ENCODE results near the gene TNPO3. TPM values are rescaled to one million over a fixed set of nuclear protein-coding genes. Genes with fewer than 3 reads are reported as not detected.
"Not testable (repeated sequence)": the region's sequence is repeated elsewhere in the genome, so short reads cannot be mapped to it uniquely, and the experiment has no call there.

The TNPO3 gene
- total RNA-seq, 2 experiments from 2014 or later, result 44.3 to 48.1 TPM

GRCh38 chr7:128946936-128947830 is 107.7 kb downstream of the TNPO3 start:
- no peak for DNase-seq
- no peaks in the 10 kb centered on the region for H3K4me1 Mint-ChIP-seq
- ChIA-PET POLR2A (no interaction called here), CTCF (interaction anchor here (1.0 to 2.2 kb wide), 4 partner anchors 14 to 64 kb away, joined by 3 to 6 read pairs (median 6); no protein-coding TSS in a partner anchor)
- H3K9me3 Mint-ChIP-seq, result no peaks in the 10 kb centered on the region
- no peak overlapping the region for H3K27ac Mint-ChIP-seq
- peaks cover 9% of the 10 kb centered on the region for H3K36me3 Mint-ChIP-seq (ENCODE audit: low read depth)
- H3K27me3 Mint-ChIP-seq, result peaks cover 1% of the 10 kb centered on the region
- no peak overlapping the region for H3K4me3 Mint-ChIP-seq

- ChIA-PET CTCF (interaction anchor here (0.6 to 1.1 kb wide), 3 partner anchors 13 to 161 kb away, joined by 3 to 5 read pairs (median 3); no protein-coding TSS in a partner anchor), POLR2A (no interaction called here)
- DNase-seq, result no peak
- H3K4me3 Mint-ChIP-seq, result no peak overlapping the region
- H3K27ac Mint-ChIP-seq, result no peak overlapping the region
- no peaks in the 10 kb centered on the region for H3K9me3 Mint-ChIP-seq
- H3K27me3 Mint-ChIP-seq, result peaks cover 1% of the 10 kb centered on the region
- peaks cover 8% of the 10 kb centered on the region for H3K4me1 Mint-ChIP-seq
- peaks cover 2% of the 10 kb centered on the region for H3K36me3 Mint-ChIP-seq (ENCODE audit: low read depth)
Observed at GRCh38 chr7:128945668-128946366, 109.1 kb downstream of the TNPO3 start.

- Mint-ChIP-seq H3K9me3 (no peaks in the 10 kb centered on the region), H3K36me3 (ENCODE audit: low read depth) (no peaks in the 10 kb centered on the region), H3K27me3 (peaks cover 1% of the 10 kb centered on the region), H3K4me1 (peaks cover 19% of the 10 kb centered on the region), H3K4me3 (no peak overlapping the region), H3K27ac (no peak overlapping the region)
- DNase-seq, result no peak
- ChIA-PET CTCF (interaction anchor here (0.6 to 0.8 kb wide), 2 partner anchors 9 to 817 kb away, joined by 3 to 4 read pairs; no protein-coding TSS in a partner anchor), POLR2A (no interaction called here)
Observed at GRCh38 chr7:128944487-128945236, 110.2 kb downstream of the TNPO3 start.

- peaks cover 27% of the 10 kb centered on the region for H3K4me1 Mint-ChIP-seq
- DNase-seq; H3K9me3 Mint-ChIP-seq; H3K4me3 Mint-ChIP-seq; H3K27me3 Mint-ChIP-seq; H3K36me3 Mint-ChIP-seq (ENCODE audit: low read depth); H3K27ac Mint-ChIP-seq: not testable (repeated sequence)
- POLR2A ChIA-PET, result interaction anchor here (0.7 kb wide), 1 partner anchor 27 kb away, joined by 3 read pairs; no protein-coding TSS in a partner anchor
- CTCF ChIA-PET, result interaction anchor here (0.6 to 1.1 kb wide), 3 partner anchors 14 to 1083 kb away, joined by 3 to 5 read pairs (median 4); no protein-coding TSS in a partner anchor
Observed at GRCh38 chr7:128943251-128943650, 111.7 kb downstream of the TNPO3 start.

GRCh38 chr7:128941946-128942526 is 112.9 kb downstream of the TNPO3 start:
- Mint-ChIP-seq H3K4me3 (no peak overlapping the region), H3K36me3 (ENCODE audit: low read depth) (peaks cover 2% of the 10 kb centered on the region), H3K4me1 (peaks cover 32% of the 10 kb centered on the region), H3K27ac (no peak overlapping the region), H3K9me3 (no peaks in the 10 kb centered on the region), H3K27me3 (peaks cover 12% of the 10 kb centered on the region)
- ChIA-PET CTCF (interaction anchor here (1.4 to 2.3 kb wide), 2 partner anchors 9 to 12 kb away, joined by 4 to 9 read pairs; no protein-coding TSS in a partner anchor), POLR2A (interaction anchor here (0.6 kb wide), 1 partner anchor 127 kb away, joined by 4 read pairs; no protein-coding TSS in a partner anchor)
- no peak for DNase-seq

GRCh38 chr7:128941323-128941890 is 113.5 kb downstream of the TNPO3 start:
- H3K4me1 Mint-ChIP-seq, result peaks cover 34% of the 10 kb centered on the region
- peak overlapping the region; percentile 83 for H3K27ac Mint-ChIP-seq
- peaks cover 2% of the 10 kb centered on the region for H3K36me3 Mint-ChIP-seq (ENCODE audit: low read depth)
- CTCF ChIA-PET, result interaction anchor here (0.5 to 2.3 kb wide), 4 partner anchors 10 to 112 kb away, joined by 3 to 9 read pairs (median 4); partner anchors contain the start of gene ATP6V1F
- peak overlapping the region; percentile 55 for H3K4me3 Mint-ChIP-seq
- no peaks in the 10 kb centered on the region for H3K9me3 Mint-ChIP-seq
- H3K27me3 Mint-ChIP-seq, result peaks cover 16% of the 10 kb centered on the region
- POLR2A ChIA-PET, result no interaction called here
- DNase-seq, result no peak

GRCh38 chr7:128940494-128941322 is 114.2 kb downstream of the TNPO3 start:
- CTCF ChIA-PET, result interaction anchor here (0.5 to 2.3 kb wide), 7 partner anchors 11 to 465 kb away, joined by 3 to 9 read pairs (median 4); partner anchors contain the start of genes ATP6V1F and METTL2B
- H3K27me3 Mint-ChIP-seq, result peaks cover 17% of the 10 kb centered on the region
- peaks cover 34% of the 10 kb centered on the region for H3K4me1 Mint-ChIP-seq
- H3K4me3 Mint-ChIP-seq, result peak overlapping the region; percentile 55
- peaks cover 2% of the 10 kb centered on the region for H3K36me3 Mint-ChIP-seq (ENCODE audit: low read depth)
- POLR2A ChIA-PET, result no interaction called here
- no peaks in the 10 kb centered on the region for H3K9me3 Mint-ChIP-seq
- peak overlapping the region; percentile 83 for H3K27ac Mint-ChIP-seq
- peak; percentile 30 for DNase-seq

GRCh38 chr7:128939861-128940410 is 115.0 kb downstream of the TNPO3 start:
- POLR2A ChIA-PET, result interaction anchor here (0.6 kb wide), 1 partner anchor 285 kb away, joined by 3 read pairs; the partner anchor contains the start of gene AHCYL2
- peaks cover 22% of the 10 kb centered on the region for H3K27me3 Mint-ChIP-seq
- H3K4me3 Mint-ChIP-seq, result peak overlapping the region; percentile 55
- peak overlapping the region; percentile 83 for H3K27ac Mint-ChIP-seq
- CTCF ChIA-PET, result interaction anchor here (0.6 to 2.3 kb wide), 7 partner anchors 11 to 933 kb away, joined by 3 to 9 read pairs (median 3); partner anchors contain the start of gene METTL2B
- no peak for DNase-seq
- peaks cover 2% of the 10 kb centered on the region for H3K36me3 Mint-ChIP-seq (ENCODE audit: low read depth)
- H3K4me1 Mint-ChIP-seq, result peaks cover 34% of the 10 kb centered on the region
- no peaks in the 10 kb centered on the region for H3K9me3 Mint-ChIP-seq

GRCh38 chr7:128939075-128939860 is 115.6 kb downstream of the TNPO3 start:
- DNase-seq, result no peak
- Mint-ChIP-seq H3K4me1 (peaks cover 34% of the 10 kb centered on the region), H3K9me3 (no peaks in the 10 kb centered on the region), H3K27ac (peak overlapping the region; percentile 13), H3K27me3 (peaks cover 22% of the 10 kb centered on the region), H3K36me3 (ENCODE audit: low read depth) (peaks cover 2% of the 10 kb centered on the region), H3K4me3 (peak overlapping the region; percentile 48)
- POLR2A ChIA-PET, result interaction anchor here (0.6 kb wide), 1 partner anchor 285 kb away, joined by 3 read pairs; the partner anchor contains the start of gene AHCYL2
- CTCF ChIA-PET, result interaction anchor here (0.6 to 2.3 kb wide), 7 partner anchors 12 to 934 kb away, joined by 3 to 9 read pairs (median 3); partner anchors contain the start of gene METTL2B

GRCh38 chr7:128938544-128939074 is 116.3 kb downstream of the TNPO3 start:
- ChIA-PET CTCF (interaction anchor here (1.1 to 1.7 kb wide), 2 partner anchors 14 to 463 kb away, joined by 3 to 4 read pairs; partner anchors contain the start of gene METTL2B), POLR2A (no interaction called here)
- Mint-ChIP-seq H3K9me3 (no peaks in the 10 kb centered on the region), H3K36me3 (ENCODE audit: low read depth) (peaks cover 2% of the 10 kb centered on the region), H3K4me3 (peak overlapping the region; percentile 83), H3K4me1 (peaks cover 36% of the 10 kb centered on the region), H3K27ac (peak overlapping the region; percentile 71), H3K27me3 (peaks cover 22% of the 10 kb centered on the region)
- DNase-seq, result peak; percentile 16
